Measurements from ENCODE around the gene LRMDA. TPM values are rescaled to one million over a fixed set of nuclear protein-coding genes. Genes with fewer than 3 reads are reported as not detected.

Gene LRMDA
- total and polyA plus RNA-seq, 2 of the 8 experiments (the other 6 are each of a cell fraction or from before 2014, with no cell fraction given): 0.86 to 2.8 TPM

- TF ChIP-seq CHD7 (IDR thresholded peaks at IDR 0.05; ENCODE audit: insufficient replicate concordance, low read length) (no peak), HDAC6 (IDR thresholded peaks at IDR 0.05; ENCODE audit: low read depth, low read length) (no peak), SUZ12 (IDR thresholded peaks at IDR 0.05; ENCODE audit: low read length) (no peak), TCF12 (IDR thresholded peaks at IDR 0.05; ENCODE audit: low read depth, low read length) (no peak), CBX5 (IDR thresholded peaks at IDR 0.05; ENCODE audit: low read depth, low read length) (no peak), SRF (IDR thresholded peaks at IDR 0.05; ENCODE audit: low read depth, low read length) (no peak), CREB1 (IDR thresholded peaks at IDR 0.05) (no peak)
Observed at GRCh38 chr10:76354212-76354738, 922.9 kb downstream of the LRMDA start (continued).
